ENCODE data around the gene CROCC.
"Not testable (repeated sequence)": the region's sequence is repeated elsewhere in the genome, so short reads cannot be mapped to it uniquely, and the experiment has no call there.

Gene CROCC, protein sequence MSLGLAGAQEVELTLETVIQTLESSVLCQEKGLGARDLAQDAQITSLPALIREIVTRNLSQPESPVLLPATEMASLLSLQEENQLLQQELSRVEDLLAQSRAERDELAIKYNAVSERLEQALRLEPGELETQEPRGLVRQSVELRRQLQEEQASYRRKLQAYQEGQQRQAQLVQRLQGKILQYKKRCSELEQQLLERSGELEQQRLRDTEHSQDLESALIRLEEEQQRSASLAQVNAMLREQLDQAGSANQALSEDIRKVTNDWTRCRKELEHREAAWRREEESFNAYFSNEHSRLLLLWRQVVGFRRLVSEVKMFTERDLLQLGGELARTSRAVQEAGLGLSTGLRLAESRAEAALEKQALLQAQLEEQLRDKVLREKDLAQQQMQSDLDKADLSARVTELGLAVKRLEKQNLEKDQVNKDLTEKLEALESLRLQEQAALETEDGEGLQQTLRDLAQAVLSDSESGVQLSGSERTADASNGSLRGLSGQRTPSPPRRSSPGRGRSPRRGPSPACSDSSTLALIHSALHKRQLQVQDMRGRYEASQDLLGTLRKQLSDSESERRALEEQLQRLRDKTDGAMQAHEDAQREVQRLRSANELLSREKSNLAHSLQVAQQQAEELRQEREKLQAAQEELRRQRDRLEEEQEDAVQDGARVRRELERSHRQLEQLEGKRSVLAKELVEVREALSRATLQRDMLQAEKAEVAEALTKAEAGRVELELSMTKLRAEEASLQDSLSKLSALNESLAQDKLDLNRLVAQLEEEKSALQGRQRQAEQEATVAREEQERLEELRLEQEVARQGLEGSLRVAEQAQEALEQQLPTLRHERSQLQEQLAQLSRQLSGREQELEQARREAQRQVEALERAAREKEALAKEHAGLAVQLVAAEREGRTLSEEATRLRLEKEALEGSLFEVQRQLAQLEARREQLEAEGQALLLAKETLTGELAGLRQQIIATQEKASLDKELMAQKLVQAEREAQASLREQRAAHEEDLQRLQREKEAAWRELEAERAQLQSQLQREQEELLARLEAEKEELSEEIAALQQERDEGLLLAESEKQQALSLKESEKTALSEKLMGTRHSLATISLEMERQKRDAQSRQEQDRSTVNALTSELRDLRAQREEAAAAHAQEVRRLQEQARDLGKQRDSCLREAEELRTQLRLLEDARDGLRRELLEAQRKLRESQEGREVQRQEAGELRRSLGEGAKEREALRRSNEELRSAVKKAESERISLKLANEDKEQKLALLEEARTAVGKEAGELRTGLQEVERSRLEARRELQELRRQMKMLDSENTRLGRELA (N-terminal part only)

DNA sequence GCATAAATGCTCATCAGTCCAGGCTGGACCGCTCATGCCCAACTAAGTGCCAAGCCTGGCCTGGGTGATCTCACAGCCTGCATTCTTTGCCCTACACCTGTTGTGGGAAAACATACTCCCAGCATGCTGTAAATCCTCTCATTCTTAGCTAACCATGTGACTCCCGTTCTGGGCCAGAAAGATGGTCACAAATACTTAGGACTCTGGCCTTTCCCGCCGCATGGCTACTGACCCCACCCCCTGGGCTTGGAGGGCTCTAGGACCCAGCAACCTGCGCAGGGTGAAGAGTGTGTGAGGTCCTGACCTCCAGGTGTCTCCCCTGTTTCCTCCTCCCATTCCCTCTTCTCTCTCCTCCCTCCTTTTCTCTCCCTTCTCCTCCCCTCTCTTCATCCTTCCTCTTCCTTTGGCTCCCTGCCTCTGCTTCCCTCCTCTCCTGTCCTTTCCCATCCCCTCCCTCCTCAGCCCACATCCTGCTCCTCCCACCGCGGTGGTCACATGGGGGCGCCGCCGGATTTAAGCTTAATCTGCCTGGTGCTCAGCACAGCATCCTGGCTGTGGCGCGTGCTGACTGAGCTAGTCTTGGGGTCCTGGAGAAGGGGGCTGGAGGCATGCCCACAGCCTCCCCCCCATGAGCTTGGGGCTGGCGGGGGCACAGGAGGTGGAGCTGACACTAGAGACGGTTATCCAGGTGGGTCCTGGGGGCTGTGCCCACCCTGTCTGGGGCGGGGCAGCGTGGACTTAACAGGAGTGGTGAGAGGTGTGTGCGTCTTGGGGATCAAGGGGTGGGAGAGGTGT is at the start of gene CROCC:
CROCC (plus strand) TSS at position 541 of the 795 bp plus-strand sequence; CDS start at position 629, 88 bp downstream.
- DNase-seq = no peak

DNA sequence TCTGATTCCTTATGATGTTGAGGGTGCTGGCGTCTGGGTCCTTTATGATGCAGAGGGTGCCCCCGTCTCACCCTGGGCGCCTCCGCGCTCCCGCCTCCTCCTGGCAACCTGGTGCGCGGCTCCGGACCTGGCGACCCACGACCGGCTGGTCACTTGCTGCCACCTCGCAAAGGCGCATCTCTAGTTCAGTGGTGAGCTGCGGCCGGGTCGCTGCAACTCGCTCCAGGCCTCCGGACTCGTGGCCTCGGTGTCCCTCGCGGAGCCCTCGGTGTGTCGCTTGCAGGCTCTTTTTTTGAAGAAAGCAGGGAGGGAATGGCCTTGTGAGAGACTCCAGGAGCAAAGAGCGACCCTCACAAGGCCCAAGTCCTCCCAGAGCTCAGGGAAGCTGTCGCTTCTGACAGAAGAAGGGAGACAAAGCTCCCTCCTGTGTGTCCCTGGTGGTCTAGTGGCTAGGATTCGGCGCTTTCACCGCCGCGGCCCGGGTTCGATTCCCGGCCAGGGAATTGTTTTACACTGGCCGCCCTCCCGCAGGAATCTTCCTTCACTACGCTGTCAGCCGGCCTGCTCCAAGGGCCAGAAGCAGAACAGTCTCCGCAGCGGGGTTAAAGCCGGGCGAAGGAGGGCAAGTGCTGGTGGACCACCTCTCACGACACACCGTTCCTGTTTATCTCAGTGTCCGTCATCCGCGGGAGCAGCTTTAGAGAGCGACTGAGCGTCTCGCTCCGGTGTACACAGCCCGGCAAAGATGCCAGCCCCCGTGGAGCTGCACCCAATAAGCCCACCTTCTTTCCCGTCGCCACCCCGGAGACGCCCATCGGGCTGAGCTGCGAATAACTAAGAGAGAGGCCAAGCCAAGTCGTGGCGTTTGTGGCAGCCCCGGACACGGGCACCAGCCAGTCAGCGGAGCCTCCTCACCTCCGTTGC is 49.3 kb upstream of the CROCC start:
- peak in 1 of 2 donors; percentile 59 for DNase-seq

DNA sequence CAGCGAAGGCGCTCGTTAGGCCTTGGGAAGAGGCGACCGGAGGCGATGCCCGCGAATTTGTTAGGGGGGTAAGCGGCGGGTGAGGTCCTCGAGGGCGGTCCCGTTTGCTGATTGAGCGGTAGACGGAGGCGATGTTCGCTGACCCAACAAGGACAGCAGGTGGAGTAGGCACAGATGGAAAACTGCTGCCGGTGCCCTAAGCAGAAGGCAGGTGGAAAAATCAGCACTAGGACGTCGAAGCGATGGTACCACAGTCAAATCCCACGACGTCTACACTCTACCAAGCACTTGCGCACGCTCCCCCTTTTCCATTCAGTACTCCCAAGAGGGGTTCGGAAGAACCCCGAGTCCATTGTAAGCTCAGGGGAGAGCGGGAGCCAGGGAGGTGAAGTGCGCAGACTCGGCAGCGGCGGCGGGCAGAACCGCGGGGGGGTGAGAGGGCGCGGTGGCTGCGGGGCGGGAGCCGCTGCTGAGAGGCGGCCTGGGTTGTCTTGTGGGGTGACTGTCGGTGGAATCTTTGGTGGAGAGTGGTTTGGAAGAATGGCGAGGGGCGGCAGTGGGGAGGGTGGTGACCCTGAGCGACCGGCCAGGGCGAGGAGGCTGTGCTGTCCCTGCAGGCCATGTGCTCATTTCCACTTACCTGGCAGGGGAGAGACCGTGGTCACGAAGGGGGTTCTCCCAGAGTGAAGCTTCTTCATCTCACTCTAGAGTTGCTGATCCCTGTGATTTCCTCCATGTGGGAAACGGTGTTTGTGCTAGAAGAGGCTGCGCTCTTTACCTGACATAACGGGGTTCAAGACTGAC is 48.5 kb upstream of the CROCC start:
- peak; percentile 11 to 28 for DNase-seq

DNA sequence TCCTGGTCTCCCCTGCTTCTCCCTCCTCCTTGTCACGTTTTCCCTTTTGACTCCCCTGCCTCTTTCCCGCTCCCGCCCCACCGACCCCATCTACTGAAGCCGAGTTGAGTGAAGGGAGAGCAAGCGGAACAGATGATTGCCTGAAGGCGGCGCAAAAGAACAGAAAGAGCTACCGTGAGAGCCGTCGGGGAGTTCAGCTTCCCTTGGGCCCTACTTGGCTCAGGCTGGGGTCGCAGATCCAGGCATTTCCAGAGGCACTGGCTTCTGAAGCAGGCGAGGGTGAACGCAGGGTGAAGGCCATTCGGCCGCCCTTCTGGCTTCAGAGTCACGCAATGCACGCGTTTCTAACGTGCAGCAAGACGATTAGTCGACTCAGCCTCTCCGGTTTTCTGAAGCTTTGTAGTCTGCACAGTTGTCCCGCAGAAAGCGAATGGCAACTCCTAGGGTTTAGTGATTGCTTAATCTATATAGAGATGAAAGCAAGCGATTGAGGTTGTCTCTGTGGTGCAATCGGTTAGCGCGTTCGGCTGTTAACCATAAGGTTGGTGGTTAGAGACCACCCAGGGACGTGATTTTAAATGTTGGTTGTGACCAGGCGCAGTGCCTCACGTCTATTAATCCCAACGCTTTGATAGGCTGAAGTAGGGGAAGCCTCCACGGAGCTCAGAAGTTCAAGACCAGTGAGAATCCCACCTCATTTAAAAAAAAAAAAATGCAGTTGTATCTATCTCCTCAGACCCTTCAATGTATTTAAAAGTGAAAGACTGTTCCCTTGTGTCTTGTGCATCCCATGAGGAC is 46.6 kb upstream of the CROCC start:
- DNase-seq = not testable (repeated sequence)

DNA sequence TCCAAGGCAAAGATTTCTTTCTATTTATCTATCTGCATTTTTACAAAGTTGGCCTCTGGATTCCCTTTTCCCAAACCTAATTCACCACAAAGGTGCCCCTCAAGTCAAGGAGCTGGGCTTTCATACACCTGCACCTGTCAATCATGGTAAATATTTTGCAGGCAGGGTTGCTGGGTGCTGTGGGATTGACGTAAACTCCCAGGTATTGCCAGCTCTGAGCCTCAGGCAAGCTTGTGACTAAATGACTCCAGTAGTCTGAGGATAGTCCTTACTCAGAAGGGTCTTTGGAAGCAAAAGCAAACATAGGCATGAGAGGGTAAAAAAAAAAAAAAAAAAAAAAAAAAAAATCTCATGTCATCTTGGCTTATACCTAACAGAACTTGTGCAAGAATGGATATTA is 40.0 kb upstream of the CROCC start:
- not testable (repeated sequence) for DNase-seq

DNA sequence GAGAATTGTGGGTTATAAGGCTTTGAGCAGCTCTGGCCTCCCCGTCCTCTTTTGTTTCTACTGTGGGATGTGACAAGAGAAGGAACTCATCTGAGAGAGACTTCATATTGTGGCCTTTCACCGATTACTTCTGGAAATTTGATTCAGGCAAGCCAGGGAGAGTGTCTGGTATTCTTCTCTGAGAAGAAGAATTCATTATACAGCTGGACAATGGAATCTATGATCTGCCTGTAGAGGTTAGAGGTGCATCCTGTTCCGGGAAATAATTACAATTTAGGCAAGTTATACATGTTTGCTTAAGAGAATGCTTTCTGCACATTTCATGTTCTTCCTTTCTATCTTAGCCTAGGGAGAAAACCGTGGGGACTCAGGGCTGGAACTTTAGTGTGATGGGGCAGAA is 38.7 kb upstream of the CROCC start:
- no peak for DNase-seq

DNA sequence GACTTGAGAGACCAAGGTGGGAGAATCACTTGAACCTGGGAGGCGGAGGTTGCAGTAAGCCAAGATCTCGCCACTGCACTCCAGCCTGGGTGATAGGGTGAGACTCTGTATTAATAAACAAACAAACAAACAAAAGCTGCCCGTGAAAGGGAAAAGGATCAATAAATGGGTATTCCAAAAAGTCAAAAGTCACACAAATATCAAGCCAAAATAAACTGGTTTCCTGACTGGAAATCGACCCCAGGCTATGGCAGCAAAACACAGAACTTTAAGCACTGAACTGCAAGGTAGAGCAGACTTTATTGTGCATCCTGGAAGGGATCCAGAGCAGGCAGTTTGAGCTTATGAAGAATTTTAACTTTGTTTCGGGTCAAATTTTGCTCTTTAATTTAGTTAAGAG is 37.2 kb upstream of the CROCC start:
- not testable (repeated sequence) for DNase-seq

DNA sequence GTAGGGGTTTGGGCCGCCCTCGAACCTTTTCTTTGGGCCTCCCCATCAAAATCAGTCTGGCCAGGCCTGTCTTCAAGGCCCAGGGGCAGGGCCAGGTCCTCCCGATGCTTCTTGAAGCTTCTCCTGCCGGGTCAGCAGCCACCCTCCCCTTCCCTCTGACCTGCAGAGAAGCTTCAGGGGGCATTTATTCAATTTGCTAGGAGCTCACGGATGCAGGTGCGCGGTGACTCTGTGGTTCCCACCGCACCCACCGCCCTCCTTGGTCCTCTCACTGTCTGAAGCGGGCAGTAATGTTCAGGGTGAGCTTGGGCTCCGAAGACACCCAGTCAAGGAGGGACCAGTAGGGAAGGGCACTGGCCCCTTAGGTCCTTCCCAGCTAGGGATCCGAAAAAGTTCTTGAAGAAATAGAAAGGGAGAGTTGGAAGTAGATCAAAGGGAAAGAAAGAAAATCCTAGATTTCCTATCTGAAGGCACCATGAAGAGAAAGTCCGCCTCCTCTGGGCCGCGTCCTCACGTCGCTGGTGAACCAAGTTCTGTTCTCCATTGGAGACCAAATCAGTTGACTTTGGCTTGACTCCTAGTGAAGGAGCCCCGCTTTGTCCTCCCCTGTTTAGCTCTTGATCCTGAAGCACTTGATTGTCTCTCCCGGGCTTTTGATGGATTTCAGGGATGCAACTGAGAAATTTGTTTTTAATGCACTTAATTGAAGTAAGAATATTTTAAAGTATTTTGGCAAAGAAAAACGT is 34.7 kb upstream of the CROCC start:
- no peak for DNase-seq

DNA sequence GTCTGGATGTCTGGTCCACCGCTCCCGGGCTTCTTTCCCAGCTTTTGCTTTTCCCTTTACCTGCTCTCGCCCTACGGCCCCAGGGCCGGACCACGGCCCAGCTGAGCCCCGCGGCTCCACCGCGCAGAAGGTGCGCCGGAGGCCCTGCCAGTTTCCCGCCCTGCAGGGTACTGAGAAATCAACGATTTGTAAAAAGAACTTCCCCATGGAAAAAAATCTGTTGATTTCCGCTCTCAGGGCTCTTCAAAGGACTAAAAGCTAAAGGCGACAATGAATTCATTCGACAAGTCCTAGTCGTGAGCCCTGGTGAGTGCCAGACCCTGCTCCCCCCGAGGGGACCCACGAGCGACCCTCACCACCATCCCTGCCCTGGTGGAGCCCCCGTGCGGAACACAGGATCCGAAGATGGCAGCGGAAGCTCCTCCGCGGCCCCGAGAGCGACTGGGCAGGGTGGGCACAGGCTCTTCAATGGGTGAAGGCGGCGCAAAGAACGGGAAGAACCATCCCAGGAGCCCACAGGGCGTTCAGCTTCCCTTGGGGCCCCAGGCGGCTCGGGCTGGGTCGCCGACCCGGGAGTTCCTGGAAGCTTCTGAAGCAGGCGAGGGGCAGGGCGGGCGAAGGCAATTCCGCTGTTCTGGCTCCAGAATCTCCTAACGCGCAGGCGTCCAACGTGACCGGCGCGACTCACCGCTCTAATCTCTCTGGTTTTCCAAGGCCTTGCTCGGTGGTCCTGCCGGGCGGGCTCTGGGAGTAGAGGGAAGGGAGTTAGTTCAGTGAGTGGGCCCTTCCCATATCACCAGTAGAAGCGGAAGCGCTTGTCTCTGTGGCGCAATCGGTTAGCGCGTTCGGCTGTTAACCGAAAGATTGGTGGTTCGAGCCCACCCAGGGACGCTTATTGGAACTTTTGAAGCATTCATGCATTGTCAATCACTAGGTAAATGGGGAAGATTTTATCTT is 32.6 kb upstream of the CROCC start:
- DNase-seq = peak; percentile 51 to 82

DNA sequence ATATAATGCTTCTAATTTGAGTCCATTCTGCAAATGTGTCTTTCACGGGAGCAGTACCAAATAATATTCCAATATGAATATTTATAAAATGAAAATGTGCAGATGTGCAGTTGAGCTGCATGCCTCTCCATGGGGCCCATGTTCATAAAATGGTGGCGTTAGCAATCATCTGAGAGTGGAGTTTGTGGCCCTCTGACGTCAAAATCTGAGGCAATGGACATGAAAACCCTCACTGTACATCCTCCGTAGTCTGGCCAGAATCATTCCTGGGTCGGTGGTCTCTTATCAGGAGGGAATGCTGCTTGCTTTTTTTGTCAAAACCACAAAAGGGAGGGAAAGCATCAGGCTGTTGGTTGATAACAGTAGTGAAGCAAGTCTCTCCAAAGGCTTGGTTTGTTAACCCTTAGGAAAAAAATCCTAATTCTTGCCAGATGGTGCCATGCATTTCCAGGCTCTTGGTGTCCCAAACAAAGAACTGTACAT is 31.2 kb upstream of the CROCC start:
- DNase-seq = not testable (repeated sequence)

DNA sequence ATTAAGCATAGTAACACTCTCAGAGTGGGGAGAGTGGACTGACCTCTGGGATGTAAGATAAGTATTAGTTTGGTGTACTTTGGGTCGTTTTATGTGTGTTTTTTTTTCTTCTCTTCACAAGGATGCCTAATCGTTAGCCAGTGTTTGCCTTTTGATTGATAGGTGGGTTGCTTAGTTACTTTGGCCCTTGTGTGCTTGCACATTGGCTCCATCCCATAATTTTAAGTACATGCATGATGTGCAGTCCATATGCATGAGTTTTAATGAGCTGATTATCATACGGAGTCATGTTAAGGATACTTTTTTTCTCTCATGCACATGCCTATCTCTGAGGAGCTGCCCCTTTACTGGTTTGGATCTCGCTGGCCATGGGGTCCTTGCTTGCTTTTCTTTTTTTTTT is 30.7 kb upstream of the CROCC start:
- not testable (repeated sequence) for DNase-seq

DNA sequence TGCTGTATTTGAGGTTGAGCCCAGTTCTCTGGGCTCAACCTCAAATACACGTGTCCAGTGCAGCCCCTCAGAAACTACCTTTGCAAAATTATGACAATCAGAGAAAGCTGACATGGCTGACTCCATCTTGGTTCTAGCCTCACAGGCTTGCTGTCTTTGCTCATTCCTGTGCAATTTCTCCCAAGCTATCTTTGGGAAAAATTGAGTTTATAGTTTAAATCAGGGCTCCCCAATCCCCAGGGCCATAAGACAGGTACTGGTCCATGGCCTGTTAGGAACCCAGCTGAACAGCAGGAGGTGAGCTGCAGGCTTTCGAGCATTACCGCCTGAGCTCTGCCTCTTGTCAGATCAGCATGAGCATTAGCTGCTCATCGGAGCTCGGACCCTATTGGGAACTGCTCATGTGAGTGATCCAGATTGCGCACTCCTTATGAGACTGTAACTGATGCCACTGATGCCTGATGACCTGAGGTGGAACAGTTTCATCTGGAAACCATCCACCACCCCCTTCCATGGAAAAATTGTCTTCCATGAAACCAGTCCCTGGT is 28.7 kb upstream of the CROCC start:
- not testable (repeated sequence) for DNase-seq

DNA sequence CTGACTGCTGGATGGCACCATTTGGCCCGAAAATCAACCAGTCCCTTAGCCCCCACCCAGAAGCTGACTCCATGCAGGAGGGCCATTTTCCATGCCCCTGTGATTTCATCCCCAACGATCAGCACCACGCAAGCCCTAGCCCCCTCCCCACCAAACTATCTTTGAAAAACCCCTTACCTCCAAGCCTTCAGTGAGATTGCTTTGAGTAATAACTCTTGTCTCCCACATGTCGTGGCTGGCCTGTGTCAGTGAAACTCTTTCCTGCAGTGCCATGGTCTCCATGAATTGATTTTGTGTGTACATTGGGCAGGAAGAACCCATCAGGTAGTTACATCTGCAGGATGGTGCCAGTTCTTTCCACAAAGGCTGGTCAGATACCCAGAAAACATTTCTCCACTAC is 27.9 kb upstream of the CROCC start:
- not testable (repeated sequence) for DNase-seq

DNA sequence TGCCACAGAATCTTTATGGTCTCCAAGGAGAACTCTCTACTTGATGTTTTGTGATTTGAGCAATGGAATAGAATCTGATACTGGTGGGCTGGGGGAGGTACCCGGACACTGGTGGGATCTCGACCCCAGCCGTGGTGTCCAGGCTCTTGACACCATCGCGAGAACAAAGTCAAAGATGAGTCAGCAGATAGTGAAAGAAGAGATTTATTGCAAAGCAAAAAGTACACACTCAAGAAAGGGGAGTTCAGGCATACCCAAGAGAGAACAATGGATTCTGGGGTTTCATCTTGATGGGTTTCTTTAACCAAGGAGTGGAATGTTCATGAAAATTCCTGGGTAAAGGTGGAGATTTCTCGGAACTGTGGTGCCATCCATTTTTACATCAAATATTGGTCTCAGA is 27.4 kb upstream of the CROCC start:
- not testable (repeated sequence) for DNase-seq

DNA sequence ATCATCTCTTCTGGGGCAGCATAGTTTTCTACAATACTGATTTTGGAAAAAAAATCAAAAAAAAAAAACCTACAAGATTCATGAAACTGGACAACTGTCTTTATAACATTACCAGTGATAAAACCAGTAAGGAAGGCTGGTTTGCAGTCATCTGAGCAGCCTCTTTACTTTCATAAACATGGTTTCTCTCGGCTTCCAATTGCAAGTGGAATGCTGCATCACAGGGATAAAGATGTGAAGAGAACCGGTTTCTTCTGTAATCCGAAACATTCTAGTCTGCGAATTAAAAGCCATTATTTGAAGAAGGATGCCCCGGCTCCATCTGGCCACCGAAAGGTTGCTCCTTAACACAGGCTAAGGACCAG is 26.5 kb upstream of the CROCC start:
- not testable (repeated sequence) for DNase-seq

DNA sequence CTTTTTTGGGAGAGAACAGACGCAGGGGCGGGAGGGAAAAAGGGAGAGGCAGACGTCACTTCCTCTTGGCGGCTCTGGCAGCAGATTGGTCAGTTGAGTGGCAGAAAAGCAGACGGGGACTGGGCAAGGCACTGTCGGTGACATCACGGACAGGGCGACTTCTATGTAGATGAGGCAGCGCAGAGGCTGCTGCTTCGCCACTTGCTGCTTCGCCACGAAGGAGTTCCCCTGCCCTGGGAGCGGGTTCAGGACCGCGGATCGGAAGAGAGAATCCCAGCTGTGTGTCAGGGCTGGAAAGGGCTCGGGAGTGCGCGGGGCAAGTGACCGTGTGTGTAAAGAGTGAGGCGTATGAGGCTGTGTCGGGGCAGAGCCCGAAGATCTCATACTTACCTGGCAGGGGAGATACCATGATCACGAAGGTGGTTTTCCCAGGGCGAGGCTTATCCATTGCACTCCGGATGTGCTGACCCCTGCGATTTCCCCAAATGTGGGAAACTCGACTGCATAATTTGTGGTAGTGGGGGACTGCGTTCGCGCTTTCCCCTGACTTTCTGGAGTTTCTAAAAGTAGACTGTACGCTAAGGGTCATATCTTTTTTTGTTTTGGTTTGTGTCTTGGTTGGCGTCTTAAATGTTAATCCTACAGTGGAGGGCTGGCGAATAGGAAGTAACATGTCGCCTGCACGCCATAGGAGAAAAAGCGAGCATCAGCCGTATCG is 26.0 kb upstream of the CROCC start, which contains the start of gene RNU1-2:
RNU1-2 (plus strand) TSS at position 383 of the 718 bp plus-strand sequence.
- DNase-seq = peak; percentile 81 to 87

Measured in hippocampal formation (tissue), 2 donors.